Mesodermal cell (in vitro differentiated cells): ENCODE data around the gene RNF38.
"Not testable (repeated sequence)": the region's sequence is repeated elsewhere in the genome, so short reads cannot be mapped to it uniquely, and the experiment has no call there.

Experiments used
- H3K27ac ChIP-seq: 2 replicates; pipeline ENCODE4 v1.7.0; 2013; ENCODE audit warnings: mild to moderate bottlenecking, low read depth, low read length, moderate library complexity; ENCODE audit not compliant: severe bottlenecking
- H3K36me3 ChIP-seq: 2 replicates; pipeline ENCODE4 v1.7.1; 2013; ENCODE audit warnings: mild to moderate bottlenecking, low read length, moderate library complexity; ENCODE audit not compliant: control insufficient read depth, insufficient read depth
- H3K4me1 ChIP-seq: one replicate; pipeline ENCODE4 v1.7.1; 2013; ENCODE audit warnings: mild to moderate bottlenecking, low read length; ENCODE audit not compliant: insufficient read depth, control insufficient read depth, poor library complexity, severe bottlenecking
- H3K4me3 ChIP-seq: 2 replicates; pipeline ENCODE4 v1.7.0; 2013; ENCODE audit warnings: low read length, control low read depth, mild to moderate bottlenecking; ENCODE audit not compliant: insufficient read depth, poor library complexity, severe bottlenecking; ENCODE audit errors: extremely low read depth
- H3K9me3 ChIP-seq: 2 replicates; pipeline ENCODE4 v1.7.1; 2013; ENCODE audit warnings: mild to moderate bottlenecking, low read length, moderate library complexity; ENCODE audit not compliant: control insufficient read depth
- WGBS, 2 experiments: methylation state at CpG; one replicate each; pipeline ENCODE4 v1.1.5; 2013; ENCODE audit warnings: missing lambda C conversion rate in 2 of 2; ENCODE audit not compliant: insufficient coverage in 2 of 2; 5-methylcytosine and 5-hydroxymethylcytosine counted together

The RNF38 gene

DNA sequence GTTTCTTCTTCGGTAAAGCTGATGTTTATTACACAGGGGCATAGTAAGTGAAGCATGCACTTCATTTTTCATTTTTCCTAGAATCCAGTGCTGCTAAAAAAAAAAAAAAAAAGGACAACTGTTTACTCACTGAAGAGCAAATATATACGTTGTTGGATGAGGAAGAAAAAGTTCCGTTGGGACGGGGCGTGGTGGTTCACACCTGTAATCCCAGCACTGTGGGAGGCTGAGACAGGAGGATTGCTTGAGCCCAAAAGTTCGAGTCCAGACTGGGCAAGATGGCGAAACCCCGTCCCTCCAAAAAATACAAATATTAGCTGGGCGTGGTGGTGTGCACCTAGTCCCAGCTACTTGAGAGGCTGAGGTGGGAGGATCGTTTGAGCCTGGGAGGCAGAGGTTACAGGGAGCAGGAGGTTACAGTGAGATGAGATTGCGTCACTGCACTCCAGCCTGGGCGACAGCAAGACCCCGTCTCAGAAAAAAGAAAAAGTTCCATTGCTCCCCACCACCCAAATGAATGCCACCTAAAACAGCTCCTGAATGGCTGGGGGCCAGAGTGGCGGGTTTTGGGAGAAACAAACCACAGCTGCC lies 81.8 kb downstream of the RNF38 start:
- no peak overlapping the region for H3K27ac ChIP-seq
- peaks cover 12% of the 10 kb centered on the region for H3K4me1 ChIP-seq
- no peak overlapping the region for H3K4me3 ChIP-seq
- WGBS, 2 experiments = 88 to 92% methylated on average over 10 to 13 of the region's 14 CpGs
- no peaks in the 10 kb centered on the region for H3K36me3 ChIP-seq
- H3K9me3 ChIP-seq = no peaks in the 10 kb centered on the region

DNA sequence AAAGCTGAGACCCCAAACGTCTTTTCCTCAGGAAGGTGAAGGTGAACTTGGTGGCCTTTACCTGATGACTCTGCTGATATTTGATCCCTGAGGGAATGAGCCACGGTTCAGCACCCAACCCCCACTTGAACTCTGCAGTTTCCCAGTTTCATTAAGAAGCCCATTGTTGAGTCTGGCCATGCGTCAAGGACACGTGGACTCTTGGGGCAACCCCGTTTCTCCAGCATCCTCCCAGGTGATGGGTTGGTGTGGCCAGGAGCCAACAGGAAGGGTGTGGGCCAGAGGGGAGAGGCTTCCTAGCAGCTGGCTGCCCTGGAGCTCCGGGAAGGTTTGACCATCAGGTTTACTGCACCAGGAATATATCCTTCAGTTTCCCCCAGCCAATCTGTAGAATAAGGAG lies 82.3 kb downstream of the RNF38 start:
- no peaks in the 10 kb centered on the region for H3K9me3 ChIP-seq

DNA sequence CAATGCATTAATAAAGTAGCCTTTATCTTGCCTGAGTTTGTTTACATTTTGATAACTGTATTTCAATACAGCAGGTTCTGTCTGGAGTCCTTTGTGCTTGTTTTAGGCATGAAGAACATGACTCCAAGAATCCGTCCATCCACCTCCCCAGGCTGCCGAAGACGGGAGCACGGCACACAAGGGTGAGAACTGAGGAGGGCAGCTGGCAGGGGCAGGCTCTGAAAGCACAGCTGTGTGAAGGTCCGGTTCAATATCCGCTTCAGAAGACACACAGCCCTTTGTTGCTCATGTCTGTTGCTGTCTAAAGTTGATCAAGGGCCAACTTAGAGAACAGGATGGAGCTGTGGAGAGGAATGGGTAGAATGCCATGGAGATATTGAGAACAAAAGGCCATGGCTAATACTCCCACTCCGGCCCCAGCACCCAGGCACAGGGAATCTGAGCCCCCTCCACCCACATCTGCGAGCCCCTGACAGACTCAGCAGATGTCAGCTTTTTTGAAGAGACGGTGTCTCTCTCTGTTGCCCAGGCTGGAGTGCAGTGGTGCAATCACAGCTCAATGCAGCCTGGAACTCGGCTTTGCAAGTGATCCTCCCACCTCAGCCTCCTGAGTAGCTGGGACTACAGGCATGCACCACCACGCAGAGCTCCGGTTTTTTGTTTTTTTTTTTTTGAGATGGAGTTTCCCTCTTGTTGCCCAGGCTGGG lies 83.3 kb downstream of the RNF38 start:
- no peaks in the 10 kb centered on the region for H3K36me3 ChIP-seq
- H3K4me1 ChIP-seq = peaks cover 12% of the 10 kb centered on the region
- WGBS, 2 experiments = 87 to 96% methylated on average over 10 to 12 of the region's 12 CpGs
- no peak overlapping the region for H3K27ac ChIP-seq
- no peaks in the 10 kb centered on the region for H3K9me3 ChIP-seq
- no peak overlapping the region for H3K4me3 ChIP-seq

More for the DNA sequence above, 82.3 kb downstream of the RNF38 start:
- WGBS, 2 experiments = 39 to 52% methylated on average over 2 to 4 of the region's 6 CpGs
- H3K36me3 ChIP-seq = no peaks in the 10 kb centered on the region
- H3K4me3 ChIP-seq = no peak overlapping the region
- H3K4me1 ChIP-seq = peaks cover 12% of the 10 kb centered on the region
- H3K27ac ChIP-seq = no peak overlapping the region

DNA sequence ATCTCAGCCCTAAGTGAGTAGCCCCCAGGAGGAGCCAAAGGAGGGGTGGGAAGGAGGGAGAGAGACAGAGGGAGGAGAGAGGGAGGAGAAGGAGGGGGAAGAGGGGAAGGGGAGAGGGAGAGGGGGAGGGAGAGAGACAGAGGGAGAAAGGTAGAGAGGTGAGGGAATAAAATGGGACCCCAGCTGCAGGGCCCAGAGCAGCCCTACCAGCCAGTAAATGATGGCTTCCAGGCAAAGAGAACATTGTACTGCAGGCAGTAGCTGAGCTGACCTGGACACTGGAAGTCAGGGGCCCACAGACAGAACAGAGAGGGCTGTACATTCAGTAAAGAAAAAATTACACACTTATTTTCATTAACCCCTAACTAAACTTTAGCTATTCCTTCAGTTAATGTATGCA lies 84.0 kb downstream of the RNF38 start:
- peaks cover 12% of the 10 kb centered on the region for H3K4me1 ChIP-seq
- no peaks in the 10 kb centered on the region for H3K36me3 ChIP-seq
- no peaks in the 10 kb centered on the region for H3K9me3 ChIP-seq
- no peak overlapping the region for H3K4me3 ChIP-seq
- H3K27ac ChIP-seq = peak overlapping the region; percentile 60

DNA sequence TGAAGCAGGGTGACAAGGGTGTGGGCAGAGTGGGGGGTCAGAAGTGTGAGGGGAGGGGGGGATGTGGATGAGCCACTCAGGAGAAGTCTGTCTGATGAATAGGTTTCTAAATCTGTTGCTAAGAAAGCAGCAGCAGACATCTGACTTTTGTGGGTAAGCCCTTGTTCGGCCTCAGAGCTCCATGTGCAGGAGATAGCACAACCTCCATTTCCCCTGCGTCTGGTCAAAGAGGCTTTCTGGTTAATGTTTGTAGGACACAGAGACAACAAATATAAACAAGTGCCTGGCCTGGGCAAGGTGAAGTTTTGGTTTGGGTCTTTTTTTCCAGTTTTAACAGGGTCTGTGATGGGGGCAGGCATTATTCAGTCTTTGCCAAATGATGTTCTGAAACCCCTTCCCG lies 84.8 kb downstream of the RNF38 start:
- Histone ChIP-seq H3K36me3 (no peaks in the 10 kb centered on the region), H3K4me3 (no peak overlapping the region), H3K27ac (peak overlapping the region; percentile 60), H3K9me3 (no peaks in the 10 kb centered on the region), H3K4me1 (peaks cover 12% of the 10 kb centered on the region)
- WGBS, 2 experiments = 50 to 82% methylated on average over 1 to 3 of the region's 3 CpGs

DNA sequence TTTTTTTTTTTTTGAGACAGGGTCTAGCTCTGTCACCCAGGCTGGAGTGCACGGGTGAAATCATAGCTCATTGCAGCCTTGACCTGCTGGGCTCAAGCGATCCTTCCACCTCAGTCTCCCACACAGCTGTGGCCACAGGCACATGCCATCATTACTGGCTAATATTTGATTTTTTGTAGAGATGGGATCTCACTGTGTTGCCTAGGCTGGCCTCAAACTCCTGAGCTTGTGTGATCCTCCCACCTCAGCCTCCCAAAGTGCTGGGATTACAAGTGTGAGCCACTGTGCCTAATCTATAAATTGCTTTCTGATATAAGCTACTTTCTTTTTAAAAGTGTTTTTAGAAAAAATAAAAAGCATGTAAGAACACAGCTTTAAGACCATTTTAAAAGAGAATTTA lies 85.3 kb downstream of the RNF38 start:
- no peaks in the 10 kb centered on the region for H3K36me3 ChIP-seq
- peaks cover 12% of the 10 kb centered on the region for H3K4me1 ChIP-seq
- no peak overlapping the region for H3K4me3 ChIP-seq
- peak overlapping the region; percentile 60 for H3K27ac ChIP-seq
- H3K9me3 ChIP-seq = no peaks in the 10 kb centered on the region
- WGBS, 2 experiments = 60 to 100% methylated on average over 1 to 2 of the region's 2 CpGs

DNA sequence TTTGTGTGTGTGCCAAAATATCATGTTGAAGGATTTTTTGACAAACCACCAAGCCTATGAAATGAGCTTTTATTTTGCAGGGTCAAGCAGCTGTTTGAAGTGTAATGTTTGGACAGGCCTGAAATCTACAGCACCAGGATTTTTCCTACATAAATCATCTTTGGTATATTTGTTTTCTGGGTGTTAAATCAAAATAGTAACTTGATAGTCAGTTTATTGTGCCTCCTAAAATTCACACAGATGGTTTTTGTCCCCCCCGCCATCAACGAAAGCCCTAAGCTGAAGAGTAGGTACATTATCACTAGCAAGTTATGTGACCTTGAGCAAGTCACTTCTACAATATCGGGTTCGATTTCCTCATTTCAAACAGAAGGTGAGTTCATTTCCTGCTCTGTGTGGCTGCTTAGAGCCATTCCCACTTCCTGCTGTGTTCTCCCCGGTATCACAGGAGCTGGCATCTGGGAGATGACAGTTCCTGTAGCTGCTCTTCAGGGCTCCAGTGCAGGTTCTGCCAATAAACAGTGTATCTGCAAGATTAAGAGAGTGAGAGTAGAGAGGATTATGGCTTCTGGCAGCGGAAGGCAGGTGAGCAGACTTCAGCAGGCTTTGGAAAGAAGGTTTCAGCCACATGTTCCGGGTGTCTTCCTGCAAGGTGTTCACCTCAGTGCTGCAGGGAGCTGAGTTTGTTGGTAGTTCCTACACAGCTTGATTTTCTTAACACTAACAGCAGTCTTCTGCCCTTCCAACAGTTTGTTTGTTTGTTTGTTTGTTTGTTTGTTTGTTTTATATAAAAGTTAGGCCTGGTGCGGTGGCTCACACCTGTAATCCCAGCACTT lies 93.4 kb downstream of the RNF38 start:
- no peak overlapping the region for H3K27ac ChIP-seq
- H3K36me3 ChIP-seq = no peaks in the 10 kb centered on the region
- no peaks in the 10 kb centered on the region for H3K9me3 ChIP-seq
- H3K4me3 ChIP-seq = no peak overlapping the region
- 79 to 81% methylated on average over 6 to 7 of the region's 8 CpGs for WGBS, 2 experiments
- no peaks in the 10 kb centered on the region for H3K4me1 ChIP-seq

DNA sequence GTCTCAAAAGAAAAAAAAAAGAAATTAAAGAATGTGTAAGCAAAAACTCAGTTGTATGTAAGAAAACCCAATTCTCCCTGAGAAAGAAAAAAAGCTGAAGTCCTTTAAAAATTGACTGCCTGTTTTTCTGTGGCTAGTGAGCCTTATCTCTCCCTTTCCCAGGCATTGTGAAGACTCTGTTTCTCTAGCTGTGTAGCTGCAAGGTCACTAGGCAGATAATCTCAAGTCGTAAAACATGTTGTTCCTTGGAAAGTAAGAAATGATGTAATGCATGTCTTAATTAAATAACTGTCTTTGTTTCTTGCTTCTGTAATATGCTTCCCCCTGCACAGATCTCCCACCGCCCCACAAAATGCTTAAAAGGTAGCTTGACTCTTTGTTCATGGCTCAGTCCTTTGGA lies 95.7 kb downstream of the RNF38 start:
- WGBS, 2 experiments = no CpG with 5 or more reads among the region's 2 CpGs
- not testable (repeated sequence) for H3K4me3 ChIP-seq, H3K27ac ChIP-seq

DNA sequence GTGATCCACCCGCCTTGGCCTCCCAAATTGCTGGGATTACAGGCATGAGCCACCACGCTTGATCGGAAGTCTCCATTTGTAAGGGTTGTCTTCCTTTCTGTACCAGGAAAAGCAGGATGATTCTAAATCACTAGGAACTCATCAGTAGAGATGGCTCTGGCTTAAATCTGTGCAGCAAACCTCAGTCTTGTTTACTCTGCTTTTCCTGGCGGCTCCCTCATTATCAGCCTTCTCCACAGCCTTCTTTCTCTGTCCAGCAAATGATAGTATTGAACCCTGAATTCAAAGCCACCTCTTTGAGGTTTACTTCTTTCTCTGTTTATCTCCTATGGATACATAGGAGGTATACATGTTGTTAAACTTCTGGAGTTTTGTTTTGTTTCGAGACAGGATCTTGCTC lies 98.8 kb downstream of the RNF38 start:
- Histone ChIP-seq H3K27ac (no peak overlapping the region), H3K4me3 (no peak overlapping the region), H3K4me1 (peaks cover 7% of the 10 kb centered on the region), H3K9me3 (no peaks in the 10 kb centered on the region), H3K36me3 (no peaks in the 10 kb centered on the region)
- WGBS, 2 experiments = 81 to 89% methylated on average over 5 of the region's 5 CpGs

More for the DNA sequence above, 95.7 kb downstream of the RNF38 start:
- not testable (repeated sequence) for H3K9me3 ChIP-seq, H3K36me3 ChIP-seq, H3K4me1 ChIP-seq

DNA sequence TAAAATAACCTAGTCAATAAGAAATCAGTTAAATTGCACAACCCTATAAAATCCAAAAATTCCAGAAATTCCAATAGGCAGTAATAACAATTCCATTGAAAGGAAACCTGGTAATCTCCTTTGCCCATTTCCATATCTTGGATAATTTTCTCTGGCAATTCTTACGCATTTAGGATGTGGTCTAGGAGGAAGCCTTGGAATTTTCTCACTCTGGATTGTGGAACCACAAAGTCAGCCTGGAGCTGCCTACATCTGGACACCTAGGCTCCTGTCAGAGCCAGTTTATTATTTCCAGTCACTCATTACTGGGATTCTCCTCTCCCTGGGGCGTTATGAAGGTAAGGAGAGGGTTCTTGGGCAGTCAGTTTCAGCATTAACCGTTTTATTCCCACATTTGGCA lies 101.5 kb downstream of the RNF38 start:
- 83 to 100% methylated on average over 2 of the region's 3 CpGs for WGBS, 2 experiments
- Histone ChIP-seq H3K4me3 (no peak overlapping the region), H3K9me3 (no peaks in the 10 kb centered on the region), H3K36me3 (no peaks in the 10 kb centered on the region), H3K27ac (no peak overlapping the region), H3K4me1 (peaks cover 9% of the 10 kb centered on the region)

DNA sequence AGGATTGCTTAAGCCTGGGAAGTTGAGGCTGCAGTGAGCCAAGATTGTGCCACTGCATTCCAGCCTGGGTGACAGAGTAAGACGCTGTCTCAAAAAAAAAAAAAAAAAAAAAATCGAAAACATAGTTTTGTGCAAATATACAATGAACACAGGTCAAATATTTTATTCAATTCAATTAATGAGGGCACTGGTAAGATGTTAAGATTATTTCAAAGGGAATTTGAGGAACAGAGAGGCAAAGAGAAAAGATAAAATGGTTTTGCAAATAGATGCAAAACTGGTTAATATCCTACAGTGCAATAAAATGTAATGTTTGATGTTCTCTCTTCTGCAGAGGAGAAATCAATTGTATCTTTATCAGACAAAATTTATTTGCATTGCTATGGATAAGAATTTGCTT lies 102.3 kb downstream of the RNF38 start:
- no peaks in the 10 kb centered on the region for H3K9me3 ChIP-seq
- H3K36me3 ChIP-seq = no peaks in the 10 kb centered on the region
- H3K27ac ChIP-seq = no peak overlapping the region
- WGBS, 2 experiments = no CpG with 5 or more reads among the region's 2 CpGs
- no peak overlapping the region for H3K4me3 ChIP-seq
- H3K4me1 ChIP-seq = peaks cover 9% of the 10 kb centered on the region
